ENCODE results near the gene CCNE1.

- no peak for TF ChIP-seq POLR2A (IDR thresholded peaks at IDR 0.05)
- no peak for TF ChIP-seq CTCF (IDR thresholded peaks at IDR 0.05 in 4 of 5, conservative IDR thresholded peaks at IDR 0.05 in 1 of 5)
Observed at GRCh38 chr19:29855741-29856500, 44.1 kb downstream of the CCNE1 start.
